ENCODE data around the gene PRKG1.

DNA sequence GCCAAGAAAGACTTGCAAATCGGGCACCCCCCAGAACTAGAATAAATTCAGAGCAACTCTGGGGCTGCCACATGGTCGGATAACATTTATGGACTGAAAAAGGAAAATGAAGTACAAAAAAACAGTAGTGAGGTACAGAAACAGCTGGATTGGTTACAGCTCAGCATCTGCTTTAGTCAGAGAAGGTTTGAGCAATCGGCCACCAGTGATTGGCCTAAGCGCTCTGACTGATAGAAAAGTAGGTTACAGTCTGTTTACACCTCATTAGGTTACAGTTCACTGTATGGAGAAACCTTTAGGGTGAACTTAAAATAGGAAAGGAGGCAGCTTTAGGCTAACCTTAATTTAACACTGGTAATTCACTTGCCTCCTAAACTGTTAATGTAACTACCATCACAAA, 1137.8 kb downstream of the PRKG1 start:
- TF ChIP-seq, protein P1, sequence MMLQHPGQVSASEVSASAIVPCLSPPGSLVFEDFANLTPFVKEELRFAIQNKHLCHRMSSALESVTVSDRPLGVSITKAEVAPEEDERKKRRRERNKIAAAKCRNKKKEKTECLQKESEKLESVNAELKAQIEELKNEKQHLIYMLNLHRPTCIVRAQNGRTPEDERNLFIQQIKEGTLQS (IDR thresholded peaks at IDR 0.05) = no peak
- TF ChIP-seq, protein P2, sequence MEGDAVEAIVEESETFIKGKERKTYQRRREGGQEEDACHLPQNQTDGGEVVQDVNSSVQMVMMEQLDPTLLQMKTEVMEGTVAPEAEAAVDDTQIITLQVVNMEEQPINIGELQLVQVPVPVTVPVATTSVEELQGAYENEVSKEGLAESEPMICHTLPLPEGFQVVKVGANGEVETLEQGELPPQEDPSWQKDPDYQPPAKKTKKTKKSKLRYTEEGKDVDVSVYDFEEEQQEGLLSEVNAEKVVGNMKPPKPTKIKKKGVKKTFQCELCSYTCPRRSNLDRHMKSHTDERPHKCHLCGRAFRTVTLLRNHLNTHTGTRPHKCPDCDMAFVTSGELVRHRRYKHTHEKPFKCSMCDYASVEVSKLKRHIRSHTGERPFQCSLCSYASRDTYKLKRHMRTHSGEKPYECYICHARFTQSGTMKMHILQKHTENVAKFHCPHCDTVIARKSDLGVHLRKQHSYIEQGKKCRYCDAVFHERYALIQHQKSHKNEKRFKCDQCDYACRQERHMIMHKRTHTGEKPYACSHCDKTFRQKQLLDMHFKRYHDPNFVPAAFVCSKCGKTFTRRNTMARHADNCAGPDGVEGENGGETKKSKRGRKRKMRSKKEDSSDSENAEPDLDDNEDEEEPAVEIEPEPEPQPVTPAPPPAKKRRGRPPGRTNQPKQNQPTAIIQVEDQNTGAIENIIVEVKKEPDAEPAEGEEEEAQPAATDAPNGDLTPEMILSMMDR (IDR thresholded peaks at IDR 0.05; ENCODE audit: low read depth, low read length, missing input control) = no peak
- TF ChIP-seq YY1 (IDR thresholded peaks at IDR 0.05) (no peak), JUND (IDR thresholded peaks at IDR 0.05) (no peak), RAD21 (IDR thresholded peaks at IDR 0.05) (no peak)
- TF ChIP-seq, protein P3, sequence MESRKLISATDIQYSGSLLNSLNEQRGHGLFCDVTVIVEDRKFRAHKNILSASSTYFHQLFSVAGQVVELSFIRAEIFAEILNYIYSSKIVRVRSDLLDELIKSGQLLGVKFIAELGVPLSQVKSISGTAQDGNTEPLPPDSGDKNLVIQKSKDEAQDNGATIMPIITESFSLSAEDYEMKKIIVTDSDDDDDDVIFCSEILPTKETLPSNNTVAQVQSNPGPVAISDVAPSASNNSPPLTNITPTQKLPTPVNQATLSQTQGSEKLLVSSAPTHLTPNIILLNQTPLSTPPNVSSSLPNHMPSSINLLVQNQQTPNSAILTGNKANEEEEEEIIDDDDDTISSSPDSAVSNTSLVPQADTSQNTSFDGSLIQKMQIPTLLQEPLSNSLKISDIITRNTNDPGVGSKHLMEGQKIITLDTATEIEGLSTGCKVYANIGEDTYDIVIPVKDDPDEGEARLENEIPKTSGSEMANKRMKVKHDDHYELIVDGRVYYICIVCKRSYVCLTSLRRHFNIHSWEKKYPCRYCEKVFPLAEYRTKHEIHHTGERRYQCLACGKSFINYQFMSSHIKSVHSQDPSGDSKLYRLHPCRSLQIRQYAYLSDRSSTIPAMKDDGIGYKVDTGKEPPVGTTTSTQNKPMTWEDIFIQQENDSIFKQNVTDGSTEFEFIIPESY (IDR thresholded peaks at IDR 0.05) = no peak
